Mucosa of gallbladder (tissue), 1 donor: ENCODE measurements around the gene ELK3. TPM values are rescaled to one million over a fixed set of nuclear protein-coding genes. Genes with fewer than 3 reads are reported as not detected.
A peak's percentile ranks its signal among the peaks of the same experiment; 100 is the strongest.

ENCODE experiments used
- DNase-seq: peaks from one replicate; pipeline ENCODE4 v3.0.0-alpha.2; 2020; ENCODE audit warnings: low spot score
- total RNA-seq: library from RNA; stranded (reverse); gene quantifications from one replicate; pipeline ENCODE4 v1.2.1, GENCODE V29; 2021
- donor health status: DM: no; HTN: no; CAD: no.

The ELK3 gene
- total RNA-seq, 1 donor from 2014 or later, result 18.6 TPM

DNA sequence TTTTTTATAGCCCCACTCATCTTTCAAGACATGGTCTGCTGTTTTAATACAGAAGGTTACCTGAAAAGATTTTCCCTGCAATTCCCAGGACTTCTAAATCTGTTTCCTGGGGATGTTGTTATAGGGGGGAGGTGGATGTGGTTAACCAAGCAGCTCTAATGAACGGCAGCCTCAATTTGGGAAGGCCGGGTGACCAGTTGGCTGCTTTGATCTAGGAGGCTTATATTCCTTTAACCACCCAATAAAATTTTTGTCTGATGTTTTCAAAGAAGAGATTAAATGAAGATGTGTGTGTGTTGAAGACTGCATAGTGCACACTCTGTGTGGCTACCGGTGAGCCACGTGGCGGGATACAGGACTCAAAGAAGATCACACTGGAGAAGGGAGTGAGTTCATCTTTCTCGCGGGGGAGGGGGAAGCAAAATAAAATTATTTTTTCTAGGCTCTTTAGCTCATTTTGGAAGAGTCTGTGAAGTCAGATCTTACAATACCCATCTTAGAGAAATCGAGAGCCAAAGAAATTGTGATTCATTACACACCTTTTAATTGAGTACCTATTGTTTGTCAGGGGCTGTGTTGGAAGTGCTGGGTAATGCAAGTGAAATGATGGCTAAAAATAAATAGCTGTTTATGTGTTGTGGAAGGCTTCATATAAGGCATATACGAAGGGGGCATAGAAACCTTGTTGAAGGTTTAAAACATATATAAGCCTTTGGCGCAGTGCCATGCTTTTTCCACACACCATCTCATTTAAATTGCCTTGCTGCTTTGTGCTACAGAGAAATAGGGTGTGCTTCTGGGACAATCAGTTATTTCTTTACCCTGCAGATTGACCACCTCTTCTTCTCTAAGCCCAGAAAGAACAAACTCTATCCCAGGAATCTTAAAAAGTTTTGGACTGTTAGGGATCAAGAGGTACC, 18.5 kb downstream of the ELK3 start:
- DNase-seq, result no peak

DNA sequence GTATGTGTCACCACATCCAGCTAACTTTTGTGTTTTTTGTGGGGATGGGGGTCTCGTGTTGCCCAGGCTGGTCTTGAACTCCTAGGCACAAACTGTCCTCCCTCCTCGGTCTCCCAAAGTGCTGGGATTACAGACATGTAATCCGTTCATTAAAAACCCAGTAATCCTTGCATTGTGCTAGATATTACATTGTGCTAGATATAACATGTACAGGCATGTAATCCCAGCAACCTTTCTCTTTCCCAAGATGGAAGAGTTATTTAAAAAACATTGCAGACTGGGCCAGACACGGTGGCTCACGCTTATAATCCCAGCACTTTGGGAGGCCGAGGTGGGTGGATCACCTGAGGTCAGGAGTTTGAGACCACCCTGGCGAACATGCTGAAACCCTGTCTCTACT, 19.7 kb downstream of the ELK3 start:
- no peak for DNase-seq

DNA sequence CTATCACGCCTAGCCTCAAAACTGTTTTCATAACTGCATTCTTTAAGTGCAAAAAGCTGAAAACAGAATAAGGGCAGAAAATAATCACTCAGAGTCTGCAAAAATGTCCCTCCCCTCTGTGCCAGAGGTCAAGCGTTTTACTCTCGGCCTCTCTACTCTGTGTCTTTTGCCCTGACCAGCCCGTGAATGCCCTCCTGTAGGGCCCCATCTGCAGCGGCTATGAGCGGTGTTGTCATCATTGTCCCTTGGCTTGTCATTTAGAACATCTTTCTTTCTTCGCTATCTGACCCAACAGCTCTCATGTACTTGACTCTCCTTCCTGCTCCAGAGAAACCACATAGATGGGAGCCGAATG, 21.7 kb downstream of the ELK3 start:
- DNase-seq, result no peak

DNA sequence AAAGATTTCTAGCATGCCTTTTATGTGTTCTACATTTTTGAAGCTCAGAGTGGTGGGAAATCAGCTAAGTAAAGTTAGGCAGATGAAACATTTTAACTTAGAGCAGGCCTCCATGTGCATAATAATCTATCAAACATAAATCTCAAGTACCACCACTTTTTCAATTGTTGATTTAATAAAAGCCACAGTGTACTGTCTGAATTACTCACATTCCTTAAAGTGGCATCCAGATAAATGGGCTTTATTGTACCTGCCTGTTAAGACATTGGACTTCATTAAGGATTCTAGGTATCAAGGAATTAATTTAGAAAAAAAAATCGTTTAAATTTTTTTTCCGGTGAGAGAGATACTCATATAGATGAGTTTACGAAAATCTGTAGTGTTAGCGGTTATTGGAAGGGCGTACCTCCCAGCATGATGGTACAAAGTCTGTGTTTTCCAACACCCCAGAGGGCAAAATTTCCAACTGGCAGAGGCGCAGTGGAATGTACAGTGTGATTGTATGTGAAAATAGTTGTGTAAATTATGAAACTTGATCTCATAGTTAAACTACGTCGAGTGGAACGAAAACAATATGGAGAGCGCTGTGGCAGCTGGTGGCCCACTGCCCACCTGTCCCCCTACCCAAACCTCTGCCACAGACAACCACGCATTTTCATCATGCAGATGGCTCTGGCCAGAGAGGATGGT, 25.0 kb downstream of the ELK3 start:
- DNase-seq, result no peak

DNA sequence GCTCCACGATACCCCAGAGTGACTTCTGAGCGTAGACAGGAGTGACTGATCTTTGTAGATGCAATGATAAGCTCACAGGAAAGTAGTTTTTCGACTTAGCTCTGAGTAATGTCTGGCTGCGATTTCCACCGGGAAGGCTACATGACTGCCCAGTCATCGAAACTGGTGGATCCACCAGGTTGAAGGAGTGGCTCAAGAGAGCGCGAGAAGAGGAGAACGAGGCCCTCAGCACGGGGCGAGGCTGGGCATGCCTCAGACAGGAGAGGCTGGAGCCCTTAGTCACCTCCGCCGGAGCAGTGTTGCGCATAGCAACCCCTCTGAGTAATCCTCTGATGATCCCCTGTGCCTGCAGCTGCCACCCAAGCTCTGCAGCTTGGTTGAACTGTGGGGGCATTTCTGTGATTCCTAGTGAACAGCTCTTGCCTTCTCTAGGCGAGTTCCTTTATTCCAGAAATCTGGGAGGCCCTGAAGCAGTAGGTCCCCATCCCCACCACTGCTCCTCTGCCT, 25.6 kb downstream of the ELK3 start:
- no peak for DNase-seq

DNA sequence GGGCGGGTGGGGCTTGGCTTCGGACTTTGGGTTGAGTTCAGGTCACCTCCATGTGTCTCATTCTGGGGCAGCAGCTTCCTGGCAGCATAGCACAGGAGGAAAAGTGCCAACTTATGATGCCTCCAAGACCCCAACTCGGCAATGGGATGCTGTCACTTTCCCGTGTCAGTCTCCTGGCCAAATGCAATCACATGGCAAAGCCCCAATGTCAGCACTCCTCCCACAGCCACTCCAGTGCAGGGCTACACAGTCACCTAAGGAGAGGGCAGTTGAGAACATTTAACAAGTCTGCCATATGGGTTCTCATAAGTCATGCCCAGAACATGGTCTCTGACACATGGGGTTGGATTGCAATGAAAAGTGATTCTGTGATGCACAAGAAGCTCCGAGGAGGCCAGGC, 26.7 kb downstream of the ELK3 start:
- DNase-seq, result no peak

DNA sequence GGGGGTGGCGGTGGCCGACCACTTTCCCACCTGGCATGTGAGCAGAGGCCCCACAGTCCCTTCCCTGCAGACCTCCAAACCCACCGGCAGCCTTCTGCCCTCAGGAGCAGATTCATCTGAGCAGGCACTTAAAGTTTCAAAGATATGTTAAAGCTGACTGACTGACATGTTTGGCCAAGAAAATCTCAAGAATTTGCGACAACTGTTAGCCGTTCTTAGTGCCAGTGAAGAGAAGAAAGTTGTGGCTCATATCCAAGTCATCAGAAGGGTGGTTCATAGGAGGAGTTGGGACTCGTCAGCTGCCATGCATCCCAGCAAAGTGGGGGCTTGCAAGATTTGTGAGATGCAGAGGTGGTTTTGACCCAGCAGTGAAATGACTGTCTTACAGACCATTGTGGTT, 27.2 kb downstream of the ELK3 start:
- DNase-seq, result no peak

DNA sequence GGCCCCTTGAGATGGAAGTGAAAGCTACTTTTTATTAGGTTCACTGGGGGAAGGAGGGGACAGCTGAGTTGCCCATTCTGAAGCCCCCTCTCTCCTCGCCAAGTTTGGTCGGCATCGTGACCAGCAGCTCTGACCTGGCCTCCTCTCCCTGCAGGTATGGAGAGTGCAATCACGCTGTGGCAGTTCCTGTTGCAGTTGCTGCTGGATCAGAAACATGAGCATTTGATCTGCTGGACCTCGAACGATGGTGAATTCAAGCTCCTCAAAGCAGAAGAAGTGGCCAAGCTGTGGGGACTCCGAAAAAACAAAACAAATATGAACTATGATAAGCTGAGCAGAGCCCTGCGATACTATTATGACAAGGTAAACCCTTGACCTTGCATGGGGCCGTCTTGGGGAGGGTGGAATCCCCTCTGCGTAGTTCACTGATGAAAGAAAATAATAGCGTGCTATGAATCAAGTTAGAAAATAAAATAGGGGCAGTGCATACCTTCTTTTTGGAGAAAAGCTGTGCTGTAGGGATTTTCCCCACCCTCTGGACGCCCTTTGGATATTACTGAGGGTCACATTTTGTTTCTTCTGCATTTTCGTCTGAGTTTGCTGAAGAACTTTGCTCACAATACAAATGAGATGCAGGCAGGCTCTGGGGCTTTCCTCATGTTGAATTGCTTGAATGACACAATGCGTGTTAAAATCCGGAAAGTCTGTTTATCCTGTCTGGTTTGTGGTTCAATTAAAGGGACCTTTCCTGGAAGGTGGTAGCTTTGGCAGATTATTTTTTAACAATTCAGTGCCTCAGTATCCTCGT, 29.4 kb downstream of the ELK3 start:
- DNase-seq, result no peak

DNA sequence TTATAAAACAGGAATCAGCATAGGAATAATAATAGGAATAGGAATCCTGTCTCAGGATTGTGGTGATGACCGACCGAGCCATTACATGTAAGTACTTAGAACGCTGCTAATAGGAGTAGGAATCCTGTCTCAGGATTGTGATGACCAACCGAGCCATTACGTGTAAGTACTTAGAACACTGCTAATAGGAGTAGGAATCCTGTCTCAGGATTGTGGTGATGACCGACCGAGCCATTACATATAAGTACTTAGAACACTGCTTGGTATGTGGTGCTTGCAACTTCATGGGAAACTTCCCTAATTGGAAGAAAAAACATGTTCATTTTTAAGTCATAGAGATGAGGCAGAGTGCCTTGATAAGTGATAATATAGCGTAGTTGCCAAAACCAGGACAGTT, 30.0 kb downstream of the ELK3 start:
- no peak for DNase-seq

DNA sequence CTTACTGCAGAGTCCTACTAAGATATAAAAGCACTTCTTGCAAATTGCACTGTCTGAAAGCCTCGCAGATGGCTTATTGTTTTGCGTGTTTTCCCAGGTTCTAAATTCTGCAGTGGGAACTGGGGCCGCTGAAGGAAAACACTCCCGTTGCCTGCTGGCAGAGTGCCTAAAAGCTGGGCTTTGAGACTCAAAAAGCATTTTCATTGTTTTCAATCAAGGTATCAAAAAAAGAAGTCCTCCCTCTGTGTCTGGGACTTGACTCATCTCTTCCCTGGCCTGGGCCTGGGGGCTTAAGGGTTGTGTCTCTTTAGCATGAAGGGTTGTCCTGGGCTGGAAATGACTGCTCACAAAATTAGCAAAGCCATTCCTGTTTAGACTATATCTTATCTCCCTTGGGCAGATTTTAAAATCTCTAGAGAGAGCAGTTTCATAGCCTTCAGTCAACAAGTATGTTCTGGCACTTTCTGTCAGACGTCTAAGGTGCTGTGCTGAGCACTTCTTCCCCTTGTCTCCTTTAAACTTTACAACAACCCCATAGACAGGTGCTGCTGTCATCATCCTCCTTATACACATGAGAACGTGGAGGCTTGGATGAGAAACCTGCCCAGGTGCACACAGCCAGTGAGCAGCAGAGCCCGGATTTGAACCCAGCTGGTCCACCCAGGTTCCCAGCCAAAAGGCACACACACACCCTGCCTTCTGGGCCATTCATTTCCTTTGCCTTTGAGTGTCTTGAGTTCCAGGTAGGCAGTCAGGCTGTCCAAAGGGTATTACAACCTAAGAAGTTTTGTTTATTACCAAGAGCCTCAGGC, 31.1 kb downstream of the ELK3 start:
- DNase-seq, result no peak

DNA sequence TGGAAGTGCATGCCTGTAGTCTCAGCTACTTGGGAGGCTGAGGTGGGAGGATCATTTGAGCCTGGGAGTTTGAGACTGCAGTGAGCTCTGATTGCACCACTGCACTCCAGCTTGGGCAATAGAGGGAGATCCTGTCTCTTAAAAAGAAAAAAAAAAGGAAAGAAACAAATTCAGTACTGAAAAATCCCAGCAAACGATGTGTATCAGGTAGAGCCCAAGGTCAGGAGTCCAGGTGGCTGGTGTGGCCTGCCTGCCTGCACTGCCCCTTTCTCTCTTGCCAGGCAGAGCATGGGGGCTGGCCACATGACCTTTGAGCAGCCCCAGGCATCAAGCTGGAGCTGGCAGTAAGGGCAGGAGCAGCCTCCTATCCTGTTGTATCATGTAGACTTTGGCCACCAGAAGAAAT, 31.8 kb downstream of the ELK3 start:
- no peak for DNase-seq

DNA sequence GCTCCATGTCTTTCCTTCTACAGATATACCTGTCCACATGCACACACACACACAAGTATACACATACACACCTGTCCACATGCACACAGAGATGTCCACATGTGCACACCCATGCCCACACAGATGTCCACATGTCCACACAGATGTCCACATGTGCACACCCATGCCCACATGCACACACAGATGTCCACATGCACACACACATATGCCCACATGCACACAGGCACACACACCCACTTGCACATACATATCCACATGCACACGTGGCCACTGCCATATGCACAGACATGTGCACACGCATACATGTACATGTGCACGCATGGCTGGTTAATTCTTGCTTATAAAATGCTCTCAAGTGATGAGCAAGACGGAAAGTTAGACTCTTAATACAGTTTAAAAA, 32.2 kb downstream of the ELK3 start:
- no peak for DNase-seq

DNA sequence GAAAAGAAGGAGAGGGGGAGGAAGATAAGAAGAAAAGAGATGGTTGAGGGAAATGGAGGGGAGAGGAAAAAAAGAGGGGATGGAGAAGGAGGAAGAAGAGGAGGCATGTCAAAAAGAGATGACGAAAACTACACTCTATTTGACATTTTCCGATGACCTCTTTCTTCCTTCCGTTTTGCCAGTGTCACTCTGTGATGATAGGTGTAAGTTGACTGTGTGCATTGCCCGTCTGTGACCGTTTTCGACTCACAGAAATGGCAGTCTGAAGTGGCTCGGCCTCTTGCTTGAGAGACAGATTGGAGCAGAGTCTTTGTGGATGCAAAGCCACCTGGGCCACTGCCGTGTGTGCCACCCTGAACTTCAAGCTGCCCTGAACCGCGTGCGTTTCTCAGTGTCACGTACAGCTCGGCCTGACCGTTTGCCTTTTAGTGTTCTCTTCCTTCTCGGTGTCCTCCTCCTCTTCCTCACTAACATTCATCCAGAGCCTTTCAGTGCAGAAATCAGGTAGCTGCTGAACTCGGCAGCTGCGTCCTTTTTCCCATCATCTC, 32.7 kb downstream of the ELK3 start:
- DNase-seq, result no peak

DNA sequence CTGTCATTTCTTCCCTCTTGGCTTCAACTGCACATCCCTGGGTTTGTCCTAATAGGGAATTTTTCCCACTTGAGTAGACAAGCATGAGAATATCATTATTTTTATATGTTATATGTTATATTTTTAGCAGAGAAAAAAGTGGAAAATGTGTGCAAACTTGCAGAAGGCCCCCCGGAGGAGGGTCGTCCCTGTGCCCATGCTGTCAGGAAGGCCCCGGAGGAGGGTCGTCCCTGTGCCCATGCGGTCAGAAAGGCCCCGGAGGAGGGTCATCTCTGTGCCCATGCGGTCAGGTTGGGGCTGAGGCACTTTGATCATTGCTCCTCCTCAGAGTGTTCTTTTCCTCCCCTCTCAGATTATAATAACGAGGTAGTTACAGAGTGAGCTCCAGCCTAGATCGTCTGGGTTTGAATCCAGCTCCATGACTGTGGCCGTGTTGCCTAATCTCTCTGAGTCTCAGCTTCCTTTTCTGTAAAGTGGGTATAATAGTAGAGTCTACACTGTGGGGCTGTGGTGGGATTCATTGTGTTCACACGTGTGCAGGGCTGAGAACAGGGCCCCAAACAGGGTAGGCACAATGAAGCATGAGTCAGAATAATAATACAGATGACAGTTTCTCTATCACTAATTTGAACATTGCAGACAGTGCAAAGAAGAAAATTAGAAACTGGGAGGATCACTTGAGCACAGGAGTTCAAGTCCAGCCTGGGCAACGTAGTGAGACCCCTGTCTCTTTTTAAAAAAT, 33.4 kb downstream of the ELK3 start:
- no peak for DNase-seq

DNA sequence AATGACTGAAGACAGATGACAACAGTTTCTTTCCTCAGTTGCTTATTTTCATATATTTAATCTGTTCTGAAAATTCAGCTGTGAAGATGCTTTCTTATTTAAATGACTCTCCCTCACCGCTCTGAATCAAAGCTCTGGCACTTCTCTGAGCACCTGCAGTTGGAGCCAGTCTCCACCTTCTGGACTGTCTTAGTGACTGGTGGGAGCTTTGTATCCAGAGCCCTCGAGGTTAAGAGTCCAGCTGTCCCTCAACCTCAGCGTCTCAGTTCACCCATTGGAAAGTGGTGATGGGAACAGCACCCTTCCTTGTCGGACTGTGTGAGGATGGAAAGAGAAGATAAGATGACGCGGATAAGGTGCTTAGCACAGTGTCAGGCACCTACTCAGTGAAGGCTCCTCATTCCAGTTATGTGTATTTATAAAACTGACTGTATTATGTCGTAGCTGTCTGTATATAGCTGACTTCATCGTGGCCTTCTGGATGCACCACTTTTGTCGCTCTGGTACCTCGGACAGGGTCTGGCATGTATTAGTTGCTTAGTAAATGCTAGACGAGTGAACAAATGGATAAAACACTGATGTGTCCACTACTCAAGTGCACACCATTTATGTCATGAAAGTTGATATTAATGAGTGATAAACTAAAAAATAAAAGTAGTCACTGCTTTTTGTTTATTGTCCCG, 34.5 kb downstream of the ELK3 start:
- no peak for DNase-seq

DNA sequence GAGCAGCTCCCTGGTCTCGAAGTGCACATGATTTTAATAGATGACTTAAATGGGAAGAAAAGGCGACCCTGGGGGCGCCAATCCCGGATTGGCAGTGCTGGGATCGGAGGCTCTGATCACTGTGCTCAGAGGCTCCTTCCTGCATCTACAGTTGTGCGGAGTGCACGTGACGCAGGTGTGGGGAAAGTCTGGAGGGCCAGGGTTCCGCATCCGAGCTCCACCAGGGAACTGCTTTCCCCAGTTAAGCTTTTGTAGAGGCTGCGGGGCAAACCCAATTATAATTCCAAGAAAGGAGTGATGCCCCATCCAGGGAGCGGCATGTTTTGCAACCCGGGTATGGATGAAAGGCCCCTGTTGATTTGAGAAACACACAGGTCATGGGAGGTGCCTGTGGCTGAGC, 36.5 kb downstream of the ELK3 start:
- no peak for DNase-seq

DNA sequence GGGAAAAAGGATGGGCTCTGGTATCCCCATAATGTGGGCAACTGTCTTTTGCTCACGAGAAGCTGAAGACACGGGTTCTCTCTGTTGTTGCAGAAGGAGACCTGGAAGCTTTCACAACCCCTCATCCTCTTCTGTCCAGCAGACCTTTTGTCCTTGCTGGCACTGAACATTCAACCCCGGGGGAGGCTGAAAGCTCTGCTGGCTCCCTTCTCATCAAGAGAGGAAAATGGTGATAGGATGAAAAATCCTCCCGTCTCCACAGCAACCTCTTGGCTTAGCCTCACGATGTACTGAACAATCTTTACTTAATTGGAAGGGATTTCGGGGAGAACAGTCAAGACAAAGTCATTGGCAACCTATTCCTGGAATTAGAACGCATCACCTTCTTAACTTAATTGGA, 39.0 kb downstream of the ELK3 start:
- no peak for DNase-seq

DNA sequence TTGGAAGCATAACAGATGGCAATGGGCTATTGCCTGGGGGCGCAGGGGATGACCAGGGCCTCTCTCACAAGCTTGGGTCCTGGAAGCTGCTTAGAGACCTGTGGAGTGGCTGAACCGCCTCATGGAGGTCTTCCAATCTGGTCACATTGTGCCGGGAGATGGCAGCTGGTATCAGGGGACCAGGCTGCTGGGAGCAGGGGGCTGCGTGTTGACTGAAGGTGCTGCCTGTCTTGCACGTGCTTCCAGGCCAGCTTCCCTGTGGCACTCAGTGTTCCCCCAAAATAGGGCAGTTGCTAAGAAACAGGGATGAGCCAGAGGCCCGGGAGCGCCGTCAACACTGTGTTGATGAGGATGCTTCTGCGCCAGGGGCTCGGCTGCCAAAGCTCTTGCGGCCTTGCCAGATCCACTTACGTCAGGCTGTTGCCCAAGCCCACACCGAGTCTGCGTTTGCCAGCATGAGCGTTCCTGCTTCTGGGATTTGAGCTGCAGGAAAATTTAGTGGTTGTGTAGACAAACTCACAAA, 39.8 kb downstream of the ELK3 start:
- peak; percentile 82 for DNase-seq
